ENCODE results near the gene PNISR.

Gene PNISR

DNA sequence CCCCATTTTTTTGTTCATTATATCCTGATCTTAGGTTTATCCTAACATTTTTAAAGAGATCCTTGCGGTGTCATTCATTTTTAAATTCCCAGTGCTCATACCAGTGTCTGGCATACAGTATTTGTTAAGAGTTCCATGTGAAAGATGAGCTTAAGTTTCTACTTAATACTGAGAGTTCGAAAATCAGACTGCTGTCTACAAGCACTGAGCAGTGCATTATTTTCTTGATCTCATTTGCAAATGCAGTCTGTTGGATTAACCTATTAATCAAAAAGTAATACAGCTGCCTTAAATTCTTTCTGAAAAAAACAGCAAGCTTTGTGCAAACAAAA is 31.8 kb downstream of the PNISR start:
- TF ChIP-seq, protein P1, sequence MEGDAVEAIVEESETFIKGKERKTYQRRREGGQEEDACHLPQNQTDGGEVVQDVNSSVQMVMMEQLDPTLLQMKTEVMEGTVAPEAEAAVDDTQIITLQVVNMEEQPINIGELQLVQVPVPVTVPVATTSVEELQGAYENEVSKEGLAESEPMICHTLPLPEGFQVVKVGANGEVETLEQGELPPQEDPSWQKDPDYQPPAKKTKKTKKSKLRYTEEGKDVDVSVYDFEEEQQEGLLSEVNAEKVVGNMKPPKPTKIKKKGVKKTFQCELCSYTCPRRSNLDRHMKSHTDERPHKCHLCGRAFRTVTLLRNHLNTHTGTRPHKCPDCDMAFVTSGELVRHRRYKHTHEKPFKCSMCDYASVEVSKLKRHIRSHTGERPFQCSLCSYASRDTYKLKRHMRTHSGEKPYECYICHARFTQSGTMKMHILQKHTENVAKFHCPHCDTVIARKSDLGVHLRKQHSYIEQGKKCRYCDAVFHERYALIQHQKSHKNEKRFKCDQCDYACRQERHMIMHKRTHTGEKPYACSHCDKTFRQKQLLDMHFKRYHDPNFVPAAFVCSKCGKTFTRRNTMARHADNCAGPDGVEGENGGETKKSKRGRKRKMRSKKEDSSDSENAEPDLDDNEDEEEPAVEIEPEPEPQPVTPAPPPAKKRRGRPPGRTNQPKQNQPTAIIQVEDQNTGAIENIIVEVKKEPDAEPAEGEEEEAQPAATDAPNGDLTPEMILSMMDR (conservative IDR thresholded peaks at IDR 0.05; ENCODE audit: low read depth), result no peak
- POLR2A ChIA-PET (ENCODE audit: low non-redundant PET), result no interaction called here
- CTCF ChIA-PET, result no interaction called here
- DNase-seq (ENCODE audit: low spot score), result no peak
- H3K27ac ChIP-seq, result peak overlapping the region; percentile 90

DNA sequence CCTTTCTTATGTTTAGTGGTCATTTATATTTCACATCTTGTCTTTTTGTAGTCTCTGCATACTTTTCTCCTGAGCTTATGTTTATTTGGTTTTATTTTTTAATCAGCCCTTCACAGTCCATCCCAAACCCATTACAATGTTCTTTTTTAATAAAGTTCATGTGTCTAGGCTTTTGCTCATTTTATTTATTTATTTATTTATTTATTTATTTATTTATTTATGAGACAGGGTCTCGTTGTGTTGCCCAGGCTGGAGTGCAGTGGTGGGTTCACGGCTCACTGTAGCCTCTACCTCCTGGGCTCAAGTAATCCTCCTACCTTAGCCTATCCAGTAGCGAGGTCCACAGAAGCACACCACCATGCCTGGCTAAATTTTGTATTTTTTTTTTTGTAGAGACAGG is 34.2 kb downstream of the PNISR start:
- no peak for DNase-seq (ENCODE audit: low spot score)
- ChIA-PET CTCF (no interaction called here), POLR2A (ENCODE audit: low non-redundant PET) (interaction anchor here (0.6 kb wide), 1 partner anchor 555 kb away, joined by 3 read pairs; no protein-coding TSS in a partner anchor)
- TF ChIP-seq, protein P1 (conservative IDR thresholded peaks at IDR 0.05; ENCODE audit: low read depth), result no peak
- no peak overlapping the region for H3K27ac ChIP-seq

DNA sequence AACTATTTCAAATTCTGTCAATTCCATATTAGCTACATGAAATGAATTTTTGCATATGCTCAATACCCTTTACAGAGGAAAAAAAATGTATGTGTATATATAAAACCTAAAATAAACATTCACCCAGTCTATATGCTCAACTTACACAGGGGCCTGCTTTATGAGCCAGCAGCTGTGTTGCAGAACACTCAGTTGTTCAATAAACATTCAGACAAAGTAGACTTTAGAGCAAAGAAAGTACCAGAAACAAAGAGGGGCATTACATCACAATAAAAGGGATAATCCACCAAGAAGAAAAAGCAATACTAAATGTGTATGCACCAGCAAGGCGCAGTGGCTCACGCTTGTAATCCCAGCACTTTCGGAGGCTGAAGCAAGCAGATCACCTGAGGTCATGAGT is 40.6 kb downstream of the PNISR start:
- POLR2A ChIA-PET (ENCODE audit: low non-redundant PET), result no interaction called here
- no peak overlapping the region for H3K27ac ChIP-seq
- DNase-seq (ENCODE audit: low spot score), result no peak
- TF ChIP-seq, protein P1 (conservative IDR thresholded peaks at IDR 0.05; ENCODE audit: low read depth), result no peak
- CTCF ChIA-PET, result no interaction called here

DNA sequence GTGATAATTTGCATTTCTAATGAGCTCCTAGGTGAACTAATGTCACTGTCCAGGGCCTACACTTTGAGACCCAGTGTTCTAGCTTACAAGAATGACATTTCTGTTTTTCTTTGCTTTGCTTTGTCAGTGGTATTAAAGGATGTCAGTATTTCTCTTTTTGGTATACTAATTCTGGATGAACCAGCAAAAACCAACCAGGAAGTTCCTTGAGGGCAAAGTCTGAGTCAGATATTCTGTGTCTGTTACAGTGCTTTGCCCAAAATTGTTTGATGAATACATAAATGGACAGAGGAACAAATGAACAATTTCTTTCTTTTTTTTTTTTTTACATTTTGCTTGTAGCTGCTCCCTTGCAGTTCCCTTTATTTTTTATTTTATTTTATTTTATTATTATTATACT is 46.5 kb downstream of the PNISR start:
- TF ChIP-seq, protein P1 (conservative IDR thresholded peaks at IDR 0.05; ENCODE audit: low read depth), result no peak
- no peak overlapping the region for H3K27ac ChIP-seq
- POLR2A ChIA-PET (ENCODE audit: low non-redundant PET), result no interaction called here
- DNase-seq (ENCODE audit: low spot score), result no peak
- CTCF ChIA-PET, result no interaction called here

DNA sequence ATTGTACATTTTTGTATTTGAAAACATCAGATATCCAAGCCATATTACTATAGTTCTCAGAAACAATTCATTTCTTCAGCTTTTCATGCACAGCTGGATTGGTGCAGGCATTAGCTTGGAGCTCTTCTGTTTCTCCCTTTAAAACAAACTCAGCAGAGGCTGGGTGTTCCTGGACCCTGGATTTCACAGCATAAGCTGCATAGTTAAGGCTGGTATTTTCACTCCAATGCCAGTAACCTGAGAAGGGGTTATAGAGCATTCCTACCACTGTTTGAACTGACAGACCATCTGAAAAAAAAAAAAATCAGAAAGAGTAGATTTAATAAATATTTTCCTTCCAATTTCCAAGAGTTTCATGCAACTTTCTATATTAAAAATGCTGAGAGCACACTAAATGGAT is 55.6 kb downstream of the PNISR start:
- TF ChIP-seq, protein P1 (conservative IDR thresholded peaks at IDR 0.05; ENCODE audit: low read depth), result no peak
- no peak overlapping the region for H3K27ac ChIP-seq
- ChIA-PET POLR2A (ENCODE audit: low non-redundant PET) (no interaction called here), CTCF (interaction anchor here (1.0 to 1.2 kb wide), 2 partner anchors 35 to 39 kb away, joined by 4 read pairs; no protein-coding TSS in a partner anchor)
- DNase-seq (ENCODE audit: low spot score), result no peak

DNA sequence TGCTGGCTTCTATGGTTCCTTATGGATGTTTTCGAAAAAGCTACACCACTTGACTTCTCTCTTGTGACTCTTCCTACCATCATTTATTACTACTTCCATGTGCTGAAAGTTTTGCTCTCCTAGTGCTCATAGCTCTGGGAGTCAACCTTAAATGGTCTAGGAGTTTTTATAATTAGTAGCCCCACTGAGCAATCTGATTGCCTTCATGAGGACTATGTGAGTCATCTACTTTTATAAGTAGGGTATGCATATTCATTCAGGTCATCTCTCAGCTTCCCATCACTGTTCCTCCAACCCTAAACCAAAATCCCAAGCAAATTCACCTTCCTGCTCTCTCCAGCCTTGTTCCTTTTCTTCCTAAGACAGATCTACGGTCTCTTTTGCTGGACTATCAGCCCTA is 58.3 kb downstream of the PNISR start:
- DNase-seq (ENCODE audit: low spot score), result no peak
- ChIA-PET POLR2A (ENCODE audit: low non-redundant PET) (no interaction called here), CTCF (no interaction called here)
- TF ChIP-seq, protein P1 (conservative IDR thresholded peaks at IDR 0.05; ENCODE audit: low read depth), result no peak
- no peak overlapping the region for H3K27ac ChIP-seq

DNA sequence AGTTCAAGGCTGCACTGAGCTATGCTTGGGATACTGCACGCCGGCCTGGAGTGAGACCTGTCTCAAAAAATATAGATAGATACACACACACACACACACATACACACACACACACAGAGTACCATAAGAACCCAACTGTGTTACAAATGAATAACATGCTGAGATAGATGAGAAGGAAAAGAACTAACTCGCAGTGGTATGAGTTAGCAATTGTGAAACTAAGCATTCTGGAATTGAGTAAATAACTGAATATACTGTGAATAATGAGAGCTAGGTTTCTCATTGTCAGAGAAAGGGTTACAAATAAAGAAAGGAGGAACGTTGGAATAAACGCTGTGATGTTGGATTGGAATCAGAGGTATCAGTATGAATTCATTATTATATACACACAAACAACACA is 61.1 kb downstream of the PNISR start:
- no peak overlapping the region for H3K27ac ChIP-seq
- POLR2A ChIA-PET (ENCODE audit: low non-redundant PET), result no interaction called here
- no peak for DNase-seq (ENCODE audit: low spot score)
- TF ChIP-seq, protein P1 (conservative IDR thresholded peaks at IDR 0.05; ENCODE audit: low read depth), result no peak
- CTCF ChIA-PET, result no interaction called here
